GM12873 (cell line): ENCODE measurements around the gene SFTPB.

Experiments used
- CTCF ChIP-seq: IDR thresholded peaks from 2 replicates; pipeline ENCODE4 v1.5.1; 2012; ENCODE audit warnings: low read depth, mild to moderate bottlenecking, moderate library complexity, low read length, control low read depth; ENCODE audit not compliant: insufficient read depth; ENCODE audit errors: missing control alignments

SFTPB gene

GRCh38 chr2:85712336-85712735 is 44.3 kb upstream of the SFTPB start:
- no peak for TF ChIP-seq CTCF

- no peak for TF ChIP-seq CTCF
Observed at GRCh38 chr2:85711578-85712060, 43.6 kb upstream of the SFTPB start.

- TF ChIP-seq CTCF, result no peak
Observed at GRCh38 chr2:85710687-85711577, 42.9 kb upstream of the SFTPB start.

GRCh38 chr2:85709401-85709811 is 41.4 kb upstream of the SFTPB start:
- TF ChIP-seq CTCF, result no peak

GRCh38 chr2:85708641-85709040 is 40.6 kb upstream of the SFTPB start:
- TF ChIP-seq CTCF, result no peak

- TF ChIP-seq CTCF, result peak; percentile 85
Observed at GRCh38 chr2:85707304-85707703, 39.3 kb upstream of the SFTPB start.

- TF ChIP-seq CTCF, result no peak
Observed at GRCh38 chr2:85706599-85707296, 38.7 kb upstream of the SFTPB start.
